IMR-90 (cell line): ENCODE results near the gene GJA4. TPM values are rescaled to one million over a fixed set of nuclear protein-coding genes. Genes with fewer than 3 reads are reported as not detected.
"Not testable (repeated sequence)": the region's sequence is repeated elsewhere in the genome, so short reads cannot be mapped to it uniquely, and the experiment has no call there.

Experiments
- ATAC-seq: fragments of 200-7000 bp; cut with Tn5 transposase; 2 replicates; pipeline ENCODE4 v1.9.1; 2020; ENCODE audit warnings: low read depth, mild to moderate bottlenecking, moderate library complexity
- BruUV-seq: library from RNA; stranded (reverse); fragments of 400-500 nt; replicated peaks from 2 replicates; lab custom pipeline; 2021; lab: Mats Ljungman, UMichigan
- CTCF ChIA-PET: fragments of 300-600 bp; formaldehyde crosslinking; extraction: SDS; loops from one replicate; lab custom pipeline; 2021; ENCODE audit warnings: antibody characterized with exemption; lab: Yijun Ruan, JAX
- POLR2A ChIA-PET: fragments of 300-600 bp; sonication (Branson Sonifier 250); formaldehyde crosslinking; loops from one replicate; lab custom pipeline; 2022; ENCODE audit warnings: antibody characterized with exemption; ENCODE audit not compliant: unreplicated experiment; lab: Charles Lee
- DNase-seq: peaks from one replicate; pipeline ENCODE4 v3.0.0; 2013
- H2AFZ ChIP-seq: replicated peaks from 2 replicates; pipeline ENCODE3; 2013; ENCODE audit warnings: low read length, mild to moderate bottlenecking; ENCODE audit not compliant: poor library complexity
- H2AK5ac ChIP-seq: 2 replicates; pipeline ENCODE4 v1.6.1; 2013; ENCODE audit warnings: low read depth, low read length, inconsistent platforms
- H2AK9ac ChIP-seq: replicated peaks from 2 replicates; pipeline ENCODE3; 2013; ENCODE audit warnings: mild to moderate bottlenecking, low read depth, low read length, moderate library complexity; ENCODE audit not compliant: poor library complexity
- H2BK120ac ChIP-seq: 2 replicates; pipeline ENCODE4 v1.6.1; 2013; ENCODE audit warnings: low read depth, low read length, inconsistent platforms
- H2BK15ac ChIP-seq: 3 replicates; pipeline ENCODE4 v1.6.1; 2013; ENCODE audit warnings: low read depth, low read length, inconsistent platforms
- H2BK20ac ChIP-seq: 2 replicates; pipeline ENCODE4 v1.6.1; 2013; ENCODE audit warnings: low read depth, mild to moderate bottlenecking, inconsistent platforms, low read length, moderate library complexity
- H2BK5ac ChIP-seq: 2 replicates; pipeline ENCODE4 v1.6.1; 2013; ENCODE audit warnings: mild to moderate bottlenecking, low read depth, low read length, inconsistent platforms; ENCODE audit not compliant: poor library complexity, severe bottlenecking
- H3K14ac ChIP-seq: replicated peaks from 2 replicates; pipeline ENCODE4 v1.6.1; 2013; ENCODE audit warnings: low read depth, low read length, inconsistent platforms
- H3K18ac ChIP-seq: 2 replicates; pipeline ENCODE4 v1.6.1; 2013; ENCODE audit warnings: low read depth, low read length, control low read depth
- H3K23ac ChIP-seq: 2 replicates; pipeline ENCODE4 v1.6.1; 2013; ENCODE audit warnings: low read depth, low read length, inconsistent platforms
- H3K27ac ChIP-seq: 2 replicates; pipeline ENCODE4 v1.5.1; 2013; ENCODE audit warnings: mild to moderate bottlenecking, control low read depth, low read length; ENCODE audit not compliant: insufficient read depth
- H3K27me3 ChIP-seq: 2 replicates; pipeline ENCODE4 v1.6.1; 2013; ENCODE audit warnings: low read length; ENCODE audit not compliant: control insufficient read depth, insufficient read depth
- H3K36me3 ChIP-seq: 2 replicates; pipeline ENCODE4 v1.6.1; 2013; ENCODE audit warnings: low read length, mixed read lengths; ENCODE audit not compliant: control insufficient read depth, insufficient read depth
- H3K4ac ChIP-seq: 2 replicates; pipeline ENCODE4 v1.6.1; 2013; ENCODE audit warnings: low read depth, low read length, inconsistent platforms
- H3K4me1 ChIP-seq: 2 replicates; pipeline ENCODE4 v1.6.1; 2013; ENCODE audit warnings: low read length, mixed read lengths; ENCODE audit not compliant: control insufficient read depth, insufficient read depth
- H3K4me2 ChIP-seq: 2 replicates; pipeline ENCODE4 v1.6.1; 2013; ENCODE audit warnings: low read depth, mild to moderate bottlenecking, control low read depth, low read length, moderate library complexity
- H3K4me3 ChIP-seq: 2 replicates; pipeline ENCODE4 v1.5.1; 2013; ENCODE audit warnings: low read depth, mild to moderate bottlenecking, control low read depth, low read length, moderate library complexity; ENCODE audit not compliant: insufficient read depth
- H3K56ac ChIP-seq: 2 replicates; pipeline ENCODE4 v1.6.1; 2013; ENCODE audit warnings: low read length, inconsistent platforms; ENCODE audit not compliant: insufficient read depth; ENCODE audit errors: extremely low read depth
- H3K79me1 ChIP-seq, 2 experiments: 2 replicates each; pipeline ENCODE4 v1.6.1; 2013; ENCODE audit warnings: low read length in 2 of 2, inconsistent platforms in 1 of 2, low read depth in 1 of 2
- H3K9ac ChIP-seq: 2 replicates; pipeline ENCODE4 v1.6.1; 2013; ENCODE audit warnings: low read depth, low read length, control low read depth
- H3K9me1 ChIP-seq: 2 replicates; pipeline ENCODE4 v1.6.1; 2013; ENCODE audit warnings: low read length, inconsistent platforms; ENCODE audit not compliant: insufficient read depth
- H3K9me3 ChIP-seq: 2 replicates; pipeline ENCODE4 v1.6.1; 2013; ENCODE audit warnings: low read length; ENCODE audit not compliant: control insufficient read depth, insufficient read depth
- H4K20me1 ChIP-seq: 2 replicates; pipeline ENCODE4 v1.6.1; 2013; ENCODE audit warnings: low read length, inconsistent platforms; ENCODE audit not compliant: insufficient read depth
- H4K5ac ChIP-seq: 2 replicates; pipeline ENCODE4 v1.6.1; 2013; ENCODE audit warnings: mild to moderate bottlenecking, low read depth, low read length, control low read depth
- H4K8ac ChIP-seq, 2 experiments: 2 replicates each; pipeline ENCODE4 v1.6.1; 2013; ENCODE audit warnings: low read depth in 2 of 2, low read length in 2 of 2, control low read depth in 1 of 2, inconsistent platforms in 1 of 2
- H4K91ac ChIP-seq: 2 replicates; pipeline ENCODE4 v1.6.1; 2013; ENCODE audit warnings: low read depth, low read length, inconsistent platforms; ENCODE audit not compliant: insufficient read depth
- WGBS, 2 experiments: methylation state at CpG; one replicate each; pipeline versions ENCODE4 v1.1.5 to v1.1.7; 2013; ENCODE audit warnings: missing lambda C conversion rate in 2 of 2; ENCODE audit not compliant: insufficient read length in 1 of 2; ENCODE audit errors: extremely low coverage in 2 of 2; 5-methylcytosine and 5-hydroxymethylcytosine counted together
- dilution Hi-C: fragments of 300-500 bp; cut with HindIII; formaldehyde crosslinking; loops from one replicate; pipeline ENCODE4 v1.14.3; 2018; ENCODE audit warnings: low sequenced_read_pairs; ENCODE audit not compliant: unreplicated experiment
- in situ Hi-C: fragments of 300-500 bp; cut with MboI; formaldehyde crosslinking; loops from 3 replicates; pipeline ENCODE4 v1.14.3; 2019; ENCODE audit warnings: low sequenced_read_pairs, inconsistent platforms, mixed read lengths
- intact Hi-C: fragments of 100-400 bp; cut with micrococcal nuclease; formaldehyde crosslinking; loops from 2 replicates; pipeline ENCODE4 v1.10.0; 2022
- polyA plus RNA-seq, 3 experiments: library from polyadenylated mRNA; depleted of rRNA; stranded (reverse); fragments of >200 nt; gene quantifications; 2 replicates each; pipeline ENCODE4 v1.2.3, GENCODE V29; 2012; ENCODE audit warnings: low replicate concordance in 1 of 3
- total RNA-seq: library from RNA; depleted of rRNA; stranded (reverse); fragments of >200 nt; gene quantifications from 2 replicates; pipeline ENCODE4 v1.2.3, GENCODE V29; 2012

GJA4 gene
- total and polyA plus RNA-seq, 2 of the 4 experiments (the other 2 are of a cell fraction): not detected

DNA sequence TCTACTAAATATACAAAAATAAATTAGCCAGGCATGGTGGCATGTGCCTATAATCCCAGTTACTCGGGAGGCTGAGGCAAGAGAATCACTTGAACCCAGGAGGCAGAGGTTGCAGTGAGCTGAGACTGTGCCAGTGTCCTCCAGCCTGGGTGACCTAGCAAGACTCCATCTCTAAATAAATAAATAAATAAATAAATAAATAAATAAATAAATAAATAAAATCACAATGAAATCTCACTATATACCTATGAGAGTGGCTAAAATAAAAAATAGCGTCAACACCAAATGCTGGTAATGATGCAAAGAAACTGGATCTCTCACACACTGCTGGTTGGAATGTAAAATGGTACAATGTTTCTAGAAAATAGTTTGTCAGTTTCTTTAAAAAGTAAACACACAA, 26.1 kb downstream of the GJA4 start:
- dilution Hi-C loops, intact Hi-C loops, CTCF ChIA-PET, in situ Hi-C loops, H3K23ac ChIP-seq, ATAC-seq, H3K9me1 ChIP-seq, H2AK9ac ChIP-seq, H3K27me3 ChIP-seq, H2AK5ac ChIP-seq, POLR2A ChIA-PET, H3K4ac ChIP-seq, H2BK120ac ChIP-seq, H3K56ac ChIP-seq, H3K27ac ChIP-seq, H2BK15ac ChIP-seq, H3K4me1 ChIP-seq, BruUV-seq, H4K91ac ChIP-seq, H3K4me3 ChIP-seq, H3K36me3 ChIP-seq, DNase-seq, H3K79me1 ChIP-seq, H3K4me2 ChIP-seq, H4K8ac ChIP-seq, H4K20me1 ChIP-seq, H2AFZ ChIP-seq, H3K18ac ChIP-seq, H3K9ac ChIP-seq, H4K5ac ChIP-seq, H3K9me3 ChIP-seq, H2BK20ac ChIP-seq, H2BK5ac ChIP-seq, H3K14ac ChIP-seq: not testable (repeated sequence)
- no CpG with 5 or more reads among the region's 2 CpGs for WGBS, 2 experiments
